ELF-1 (cell line): ENCODE data around the gene ELOVL6.
"Not testable (repeated sequence)": the region's sequence is repeated elsewhere in the genome, so short reads cannot be mapped to it uniquely, and the experiment has no call there.

ENCODE experiments used
- DNase-seq: peaks from one replicate; pipeline ENCODE4 v3.0.0-alpha.2; 2016; ENCODE audit warnings: low read depth, low spot score

The ELOVL6 gene

DNA sequence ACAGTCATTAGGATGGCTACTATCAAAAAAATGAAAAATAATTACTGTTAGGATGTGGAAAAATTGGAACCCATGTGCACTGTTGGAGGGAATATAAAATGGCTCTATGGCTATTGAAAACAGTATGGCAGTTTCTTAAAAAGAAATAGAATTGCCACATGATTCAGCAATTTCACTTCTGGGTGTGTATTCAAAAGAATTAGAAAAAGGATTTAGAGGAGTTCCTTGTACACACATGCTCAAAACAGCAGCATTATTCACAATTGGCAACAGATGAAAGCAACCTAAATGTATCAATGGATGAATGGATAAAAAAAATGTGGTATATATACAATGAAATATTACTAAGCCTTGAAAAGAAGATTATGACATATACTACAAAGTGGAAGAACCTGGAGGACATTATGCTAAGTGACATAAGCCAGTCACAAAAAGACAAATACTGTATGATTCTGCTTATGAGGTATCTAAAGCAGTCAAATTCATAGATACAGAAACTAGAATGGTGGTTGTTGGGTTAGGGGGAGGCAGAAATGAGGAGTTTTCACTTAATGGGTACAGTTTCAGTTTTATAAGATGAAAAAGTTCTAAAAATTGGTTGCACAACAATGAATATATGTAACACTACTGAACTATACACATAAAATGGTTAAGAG, 123.2 kb downstream of the ELOVL6 start:
- DNase-seq = no peak

GRCh38 chr4:110074570-110074969, 123.8 kb downstream of the ELOVL6 start:
- no peak for DNase-seq

GRCh38 chr4:110073053-110073845, 125.2 kb downstream of the ELOVL6 start:
- DNase-seq = no peak

- no peak for DNase-seq
These were observed 126.9 kb downstream of the ELOVL6 start for GRCh38 chr4:110071466-110071865.

DNA sequence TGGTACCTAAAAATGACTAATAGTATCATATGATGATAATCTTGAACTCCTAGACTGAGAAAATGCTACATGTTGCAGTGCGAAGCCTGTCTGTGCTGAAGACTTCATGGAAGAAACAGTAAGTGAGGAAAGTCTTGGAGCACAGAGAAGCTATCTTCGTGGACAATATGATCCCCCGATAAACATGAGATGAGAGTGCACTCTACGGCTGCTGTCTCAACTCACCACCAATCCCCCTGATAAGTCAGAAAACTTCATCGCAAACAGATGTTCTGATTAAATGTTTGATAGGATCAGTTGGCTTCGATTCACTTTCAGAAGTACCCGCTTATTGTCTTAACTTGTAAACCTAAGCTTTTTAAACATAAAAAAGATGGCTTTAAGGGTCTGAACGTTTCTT, 130.2 kb downstream of the ELOVL6 start:
- DNase-seq = no peak

- no peak for DNase-seq
These were observed 133.5 kb downstream of the ELOVL6 start for GRCh38 chr4:110064934-110065333.

DNA sequence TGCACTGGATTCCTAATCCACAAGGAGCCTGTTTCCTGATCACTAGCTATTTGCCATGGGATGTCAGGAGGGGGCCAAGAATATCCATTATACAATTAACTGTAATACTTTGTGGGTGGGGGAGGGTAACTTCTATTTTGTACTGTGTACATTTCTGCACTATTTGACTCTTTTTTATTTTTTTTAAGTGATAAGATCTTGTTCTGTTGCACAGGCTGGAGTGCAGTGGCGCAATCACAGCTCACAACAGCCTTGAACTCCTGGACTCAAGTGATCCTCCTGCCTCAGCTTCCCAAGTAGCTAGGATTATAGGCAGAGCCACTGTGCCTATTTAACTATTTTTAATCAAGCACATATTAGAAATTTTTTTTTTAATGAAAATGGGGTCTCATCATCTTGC, 134.1 kb downstream of the ELOVL6 start:
- DNase-seq = no peak

- DNase-seq = no peak
These were observed 136.2 kb downstream of the ELOVL6 start for GRCh38 chr4:110062166-110062565.

- DNase-seq = no peak
These were observed 137.3 kb downstream of the ELOVL6 start for GRCh38 chr4:110061076-110061475.

GRCh38 chr4:110059556-110060191, 138.7 kb downstream of the ELOVL6 start:
- DNase-seq = no peak

DNA sequence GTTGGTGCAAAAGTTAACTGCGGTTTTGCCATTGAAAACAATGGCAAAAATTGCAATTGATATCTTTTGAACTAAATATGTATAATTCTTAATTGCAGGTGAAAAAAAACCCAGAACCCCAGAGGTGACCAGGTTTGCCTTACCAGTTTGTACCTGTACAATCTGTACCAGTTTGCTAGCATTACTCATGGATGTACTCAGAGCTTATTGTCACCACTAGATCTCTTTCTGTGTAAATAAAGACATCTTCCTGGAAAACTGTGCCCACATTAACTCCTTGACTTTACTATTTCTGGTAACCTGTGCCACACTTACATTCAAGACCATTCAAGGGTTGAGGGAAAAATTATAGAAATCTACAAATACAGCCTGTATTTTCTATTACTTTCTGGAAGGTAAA, 139.7 kb downstream of the ELOVL6 start:
- no peak for DNase-seq

DNA sequence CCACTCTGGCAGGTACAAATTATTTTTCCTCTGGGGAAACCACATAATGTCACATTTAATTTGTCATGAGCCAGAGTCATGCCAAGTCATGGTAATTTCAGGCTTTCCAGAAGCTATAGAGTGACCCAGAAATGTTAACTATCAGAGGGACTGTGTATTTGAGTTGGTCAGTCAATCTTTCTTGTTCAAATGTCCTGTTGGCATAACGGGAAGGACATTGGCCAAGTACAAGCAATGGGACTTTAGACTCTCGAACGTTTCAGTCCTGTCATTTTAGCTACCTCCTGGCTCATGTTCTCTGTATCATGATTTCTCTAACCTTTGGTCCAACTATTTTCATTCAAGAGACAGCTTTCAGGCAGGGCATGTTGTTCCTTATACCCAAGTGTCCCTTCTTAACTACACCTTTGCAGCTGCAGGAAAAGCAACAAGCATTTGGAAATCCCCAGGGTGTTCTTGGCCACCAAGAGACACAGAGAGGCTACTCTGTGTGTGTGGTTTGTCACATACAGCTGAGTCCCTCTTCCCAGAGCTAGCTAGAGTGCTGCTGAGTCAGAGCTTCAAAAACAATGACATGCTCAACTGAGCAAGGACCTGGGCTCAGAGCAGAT, 143.2 kb downstream of the ELOVL6 start:
- no peak for DNase-seq

DNA sequence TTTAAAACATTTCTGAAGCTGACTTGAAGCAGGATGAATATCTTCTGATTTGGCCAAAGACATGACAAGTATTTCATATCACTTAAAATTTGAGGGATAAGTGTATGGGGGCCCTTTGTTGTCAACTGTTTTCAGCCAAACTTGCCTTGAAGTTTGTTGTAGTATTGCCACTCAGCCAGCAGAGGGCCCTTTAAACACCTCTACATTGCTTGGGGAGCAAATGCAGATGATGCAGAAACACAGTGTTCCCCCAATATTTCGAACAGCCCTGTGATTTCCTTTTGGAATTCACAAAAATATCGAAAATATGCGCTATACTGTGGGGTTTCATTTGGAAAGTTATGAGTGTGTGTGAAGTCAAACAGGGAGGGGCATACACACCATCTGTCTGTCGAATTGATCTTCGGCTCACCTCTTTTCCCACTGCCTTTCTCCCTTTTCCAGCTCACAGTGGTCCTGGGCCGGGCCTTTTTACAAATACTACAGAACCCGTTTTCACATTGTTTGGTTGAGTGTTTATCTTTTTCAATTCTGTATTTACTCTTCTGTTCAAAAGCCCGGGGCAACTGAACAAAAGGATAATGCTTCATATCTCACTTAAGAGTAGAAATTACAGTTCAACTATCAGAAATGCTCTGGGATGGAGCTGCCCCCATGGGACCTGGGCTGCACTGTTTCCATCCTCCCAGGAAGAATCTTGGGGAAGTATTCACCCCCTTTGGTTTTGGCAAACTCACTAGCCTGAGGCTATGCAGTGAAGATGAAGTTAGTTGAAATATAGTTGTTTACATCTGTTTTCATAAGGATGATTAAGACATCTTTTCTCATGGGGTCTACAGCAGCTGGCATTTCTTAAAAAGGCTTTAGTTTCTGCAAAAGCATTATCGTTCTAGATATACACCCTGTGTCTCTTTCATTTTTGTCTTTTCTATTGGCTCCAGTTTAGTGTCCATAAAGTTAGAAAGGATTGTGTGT, 148.2 kb downstream of the ELOVL6 start:
- DNase-seq = peak; percentile 27

DNA sequence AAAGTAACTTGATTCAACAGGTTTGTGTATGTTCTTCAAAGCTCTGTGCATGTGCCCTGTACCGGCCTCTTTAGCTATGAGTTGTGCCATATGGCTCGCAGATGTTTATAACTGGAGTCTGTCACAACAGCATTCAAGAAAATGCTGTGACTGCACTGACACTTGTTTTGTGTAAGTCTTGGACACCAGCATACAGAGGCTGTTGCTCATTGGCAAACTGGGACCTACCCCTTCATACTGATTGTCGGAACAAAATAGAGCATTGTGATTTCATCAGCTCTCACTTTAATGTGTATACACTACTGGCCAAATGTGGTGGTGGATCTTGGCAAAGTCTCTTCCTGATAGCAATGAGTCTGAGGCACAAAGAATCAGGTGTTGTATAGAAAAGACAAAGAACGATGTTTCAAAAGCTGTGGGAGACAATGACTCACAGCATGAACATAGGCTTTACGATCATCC, 151.8 kb downstream of the ELOVL6 start:
- no peak for DNase-seq

GRCh38 chr4:110042545-110043517, 155.6 kb downstream of the ELOVL6 start:
- no peak for DNase-seq

DNA sequence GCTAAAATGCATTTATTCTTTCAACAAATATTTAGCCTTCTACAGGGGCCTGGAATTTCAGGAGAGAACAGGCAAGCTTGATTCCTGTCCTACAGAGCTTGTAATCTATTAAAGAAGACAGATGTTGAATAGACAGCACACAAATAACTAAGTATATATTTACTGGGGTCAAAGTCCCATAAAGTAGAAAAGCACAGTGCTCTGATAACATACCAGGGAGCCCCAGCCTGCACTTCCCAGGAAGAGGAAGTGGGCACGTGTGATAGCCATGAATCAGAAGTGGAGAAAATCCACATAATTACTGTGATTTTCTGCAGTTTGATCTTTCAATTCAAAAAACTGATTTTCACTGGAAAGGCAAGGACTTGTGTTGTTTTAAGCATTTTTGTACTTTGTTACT, 156.7 kb downstream of the ELOVL6 start:
- DNase-seq = no peak

- not testable (repeated sequence) for DNase-seq
These were observed 159.3 kb downstream of the ELOVL6 start for GRCh38 chr4:110039164-110039563.

DNA sequence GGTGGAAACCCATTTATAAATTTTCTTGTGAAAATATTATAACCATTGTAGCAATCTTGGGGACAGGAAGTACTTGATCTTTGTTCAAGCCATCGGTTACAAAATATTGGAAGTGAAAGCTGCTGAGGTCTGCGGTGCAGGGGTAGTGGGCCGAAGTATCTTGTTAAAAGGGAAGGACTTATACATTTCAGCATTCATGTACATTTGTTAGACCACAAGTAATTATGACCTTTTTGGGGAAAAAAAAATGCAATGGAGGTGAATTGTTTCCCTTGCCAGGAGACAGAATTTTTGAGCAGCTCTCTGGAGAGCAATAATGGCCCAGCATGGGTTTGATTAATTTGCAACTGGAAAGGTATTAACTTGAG, 164.4 kb downstream of the ELOVL6 start:
- no peak for DNase-seq

DNA sequence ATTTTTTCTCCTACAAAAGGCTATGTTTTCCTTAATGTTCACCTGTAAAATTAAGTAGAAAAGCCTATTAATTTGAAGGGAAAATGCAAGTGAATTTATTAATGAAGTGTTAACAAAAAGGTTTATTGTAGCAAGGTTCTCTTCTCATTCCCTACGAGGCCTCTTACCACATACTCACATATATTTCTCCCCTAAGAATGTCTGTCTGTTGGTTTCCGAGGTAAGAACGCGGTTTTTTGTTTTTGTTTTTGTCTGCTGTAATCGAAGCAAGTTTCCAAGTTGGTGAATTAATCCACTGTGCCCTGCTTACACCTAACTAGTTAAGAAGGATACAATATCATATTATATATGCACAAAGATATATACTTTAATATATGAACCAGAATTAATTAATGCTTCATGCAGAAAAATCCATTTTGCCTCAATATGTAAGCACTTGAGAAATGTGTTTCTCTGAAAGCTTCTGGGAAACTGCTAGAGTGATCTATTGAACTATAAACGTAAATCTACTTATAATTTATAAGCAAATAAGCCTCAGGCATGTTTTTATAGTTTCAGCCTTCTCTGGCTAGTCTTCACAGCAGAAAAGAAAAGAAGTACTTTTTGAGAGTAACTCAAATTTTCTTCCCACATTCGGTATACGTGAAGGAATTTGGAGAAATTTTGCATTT, 164.9 kb downstream of the ELOVL6 start:
- DNase-seq = no peak
